Trophoblast cell (in vitro differentiated cells and primary cell): Measurements from ENCODE around the gene ANKRD6.

ENCODE experiments used
- DNase-seq, 2 donors: peaks; one replicate each; pipeline ENCODE4 v3.0.0-alpha.2; 2016
- H2AFZ ChIP-seq: 2 replicates; pipeline ENCODE4 v1.6.1; 2013; ENCODE audit warnings: low read length, moderate library complexity, mild to moderate bottlenecking; ENCODE audit not compliant: insufficient read depth, poor library complexity
- H2AK5ac ChIP-seq: 2 replicates; pipeline ENCODE4 v1.6.1; 2013; ENCODE audit warnings: mild to moderate bottlenecking, low read length
- H2BK120ac ChIP-seq: 2 replicates; pipeline ENCODE4 v1.6.1; 2013; ENCODE audit warnings: low read length, mild to moderate bottlenecking, moderate library complexity; ENCODE audit not compliant: insufficient read depth, poor library complexity
- H2BK12ac ChIP-seq: 2 replicates; pipeline ENCODE4 v1.6.1; 2013; ENCODE audit warnings: mild to moderate bottlenecking, low read length, moderate library complexity
- H2BK5ac ChIP-seq: 2 replicates; pipeline ENCODE4 v1.6.1; 2013; ENCODE audit warnings: low read length, low read depth, moderate library complexity, mild to moderate bottlenecking; ENCODE audit not compliant: poor library complexity
- H3K14ac ChIP-seq: 2 replicates; pipeline ENCODE4 v1.6.1; 2013; ENCODE audit warnings: mild to moderate bottlenecking, low read length
- H3K18ac ChIP-seq: 2 replicates; pipeline ENCODE4 v1.6.1; 2013; ENCODE audit warnings: mild to moderate bottlenecking, low read length
- H3K23ac ChIP-seq: 2 replicates; pipeline ENCODE4 v1.6.1; 2013; ENCODE audit warnings: low read length
- H3K27ac ChIP-seq: 2 replicates; pipeline ENCODE4 v1.5.1; 2013; ENCODE audit warnings: low read depth, mild to moderate bottlenecking, inconsistent platforms, low read length, moderate library complexity
- H3K27me3 ChIP-seq: 2 replicates; pipeline ENCODE4 v1.6.1; 2013; ENCODE audit warnings: inconsistent platforms, mild to moderate bottlenecking, low read length, moderate library complexity; ENCODE audit not compliant: insufficient read depth
- H3K36me3 ChIP-seq, 2 experiments: 1 replicate in 1 of 2; 2 replicates in 1 of 2; pipeline ENCODE4 v1.6.1; 2013; ENCODE audit warnings: low read length in 2 of 2, mild to moderate bottlenecking in 2 of 2, moderate library complexity in 1 of 2; ENCODE audit not compliant: insufficient read depth in 2 of 2, control insufficient read depth in 1 of 2
- H3K4ac ChIP-seq: 2 replicates; pipeline ENCODE4 v1.6.1; 2013; ENCODE audit warnings: low read depth, mild to moderate bottlenecking, low read length, moderate library complexity
- H3K4me1 ChIP-seq, 2 experiments: 1 replicate in 1 of 2; 2 replicates in 1 of 2; pipeline ENCODE4 v1.6.1; 2013; ENCODE audit warnings: low read length in 2 of 2, mild to moderate bottlenecking in 2 of 2, moderate library complexity in 1 of 2; ENCODE audit not compliant: insufficient read depth in 2 of 2, control insufficient read depth in 1 of 2
- H3K4me2 ChIP-seq: 2 replicates; pipeline ENCODE4 v1.6.1; 2013; ENCODE audit warnings: inconsistent platforms, mild to moderate bottlenecking, low read length, moderate library complexity
- H3K4me3 ChIP-seq: 2 replicates; pipeline ENCODE4 v1.5.1; 2013; ENCODE audit warnings: mild to moderate bottlenecking, low read depth, low read length, inconsistent platforms
- H3K79me1 ChIP-seq: one replicate; pipeline ENCODE4 v1.6.1; 2013; ENCODE audit warnings: low read length
- H3K79me2 ChIP-seq: 2 replicates; pipeline ENCODE4 v1.6.1; 2013; ENCODE audit warnings: low read length, mild to moderate bottlenecking; ENCODE audit not compliant: control insufficient read depth, insufficient read depth, poor library complexity
- H3K9ac ChIP-seq: 2 replicates; pipeline ENCODE4 v1.6.1; 2013; ENCODE audit warnings: mild to moderate bottlenecking, low read length
- H3K9me3 ChIP-seq: 2 replicates; pipeline ENCODE4 v1.6.1; 2013; ENCODE audit warnings: low read depth, mild to moderate bottlenecking, control low read depth, inconsistent platforms, low read length; ENCODE audit not compliant: insufficient read depth
- H4K12ac ChIP-seq: 2 replicates; pipeline ENCODE4 v1.6.1; 2013; ENCODE audit warnings: low read depth, mild to moderate bottlenecking, low read length, moderate library complexity
- H4K8ac ChIP-seq: 2 replicates; pipeline ENCODE4 v1.6.1; 2013; ENCODE audit warnings: low read depth, mild to moderate bottlenecking, low read length, moderate library complexity
- H4K91ac ChIP-seq: one replicate; pipeline ENCODE4 v1.6.1; 2013; ENCODE audit warnings: low read depth, mild to moderate bottlenecking, low read length, moderate library complexity
- WGBS: extraction: QIAGEN DNeasy Blood & Tissue Kit; methylation state at CpG from one replicate; pipeline ENCODE4 v1.1.7; 2013; ENCODE audit warnings: missing lambda C conversion rate; ENCODE audit not compliant: insufficient read length, insufficient coverage; ENCODE audit errors: extremely low coverage; 5-methylcytosine and 5-hydroxymethylcytosine counted together

Gene ANKRD6

GRCh38 chr6:89413006-89413400, 19.9 kb upstream of the ANKRD6 start:
- Histone ChIP-seq H3K14ac (no peak overlapping the region), H3K4ac (no peak overlapping the region), H3K4me1 (peaks cover 9 to 10% of the 10 kb centered on the region in 2 experiments), H3K79me1 (peaks cover 4% of the 10 kb centered on the region), H4K12ac (no peak overlapping the region), H2BK12ac (no peak overlapping the region), H3K23ac (no peak overlapping the region), H2BK120ac (no peak overlapping the region), H3K27ac (no peak overlapping the region), H4K91ac (no peak overlapping the region), H4K8ac (no peak overlapping the region), H2AFZ (peak overlapping the region; percentile 25), H3K4me2 (no peak overlapping the region), H3K9ac (no peak overlapping the region), H2BK5ac (no peak overlapping the region), H3K4me3 (no peak overlapping the region), H3K27me3 (peaks cover 37% of the 10 kb centered on the region), H3K18ac (no peak overlapping the region), H3K36me3 (no peaks in the 10 kb centered on the region), H3K9me3 (peaks cover 5% of the 10 kb centered on the region), H2AK5ac (no peak overlapping the region), H3K79me2 (peaks cover 3% of the 10 kb centered on the region)
- WGBS: no CpG with 5 or more reads among the region's 9 CpGs
- DNase-seq: peak; percentile 18 to 31

- H3K4me3 ChIP-seq: no peak overlapping the region
- no peak overlapping the region for H4K8ac ChIP-seq
- DNase-seq: no peak
- H3K4me2 ChIP-seq: no peak overlapping the region
- no peak overlapping the region for H3K27ac ChIP-seq
- no peak overlapping the region for H3K14ac ChIP-seq
- no peak overlapping the region for H3K23ac ChIP-seq
- H3K79me1 ChIP-seq: peaks cover 4% of the 10 kb centered on the region
- H2BK5ac ChIP-seq: no peak overlapping the region
- H4K12ac ChIP-seq: no peak overlapping the region
- H3K4me1 ChIP-seq: peaks cover 9 to 10% of the 10 kb centered on the region in 2 experiments
- H3K9me3 ChIP-seq: peaks cover 5% of the 10 kb centered on the region
- H2BK12ac ChIP-seq: no peak overlapping the region
- no peak overlapping the region for H2BK120ac ChIP-seq
- H3K4ac ChIP-seq: no peak overlapping the region
- H2AK5ac ChIP-seq: no peak overlapping the region
- no peak overlapping the region for H4K91ac ChIP-seq
- H2AFZ ChIP-seq: no peak overlapping the region
- no CpG with 5 or more reads among the region's 2 CpGs for WGBS
- H3K27me3 ChIP-seq: peaks cover 35% of the 10 kb centered on the region
- H3K36me3 ChIP-seq: no peaks in the 10 kb centered on the region
- H3K79me2 ChIP-seq: peaks cover 3% of the 10 kb centered on the region
- H3K18ac ChIP-seq: no peak overlapping the region
- H3K9ac ChIP-seq: no peak overlapping the region
Observed at GRCh38 chr6:89414215-89414614, 18.7 kb upstream of the ANKRD6 start.

- Histone ChIP-seq H2AFZ (no peak overlapping the region), H3K18ac (no peak overlapping the region), H3K27me3 (peaks cover 29% of the 10 kb centered on the region), H3K23ac (no peak overlapping the region), H2BK12ac (no peak overlapping the region), H3K14ac (no peak overlapping the region), H3K79me1 (peaks cover 4% of the 10 kb centered on the region), H3K27ac (no peak overlapping the region), H2AK5ac (no peak overlapping the region), H2BK5ac (no peak overlapping the region), H3K4me2 (no peak overlapping the region), H3K4me3 (no peak overlapping the region), H2BK120ac (no peak overlapping the region), H3K9ac (no peak overlapping the region), H4K8ac (no peak overlapping the region), H3K36me3 (no peaks in the 10 kb centered on the region), H3K9me3 (peaks cover 5% of the 10 kb centered on the region), H3K4ac (no peak overlapping the region), H3K79me2 (peaks cover 3% of the 10 kb centered on the region), H4K12ac (no peak overlapping the region), H3K4me1 (peaks cover 9 to 10% of the 10 kb centered on the region in 2 experiments), H4K91ac (no peak overlapping the region)
- DNase-seq: no peak
- no CpG with 5 or more reads among the region's 2 CpGs for WGBS
Observed at GRCh38 chr6:89415185-89415584, 17.8 kb upstream of the ANKRD6 start.

GRCh38 chr6:89416796-89417195, 16.2 kb upstream of the ANKRD6 start:
- Histone ChIP-seq H3K23ac (no peak overlapping the region), H3K9ac (no peak overlapping the region), H3K14ac (no peak overlapping the region), H3K27me3 (peaks cover 15% of the 10 kb centered on the region), H4K91ac (no peak overlapping the region), H4K12ac (no peak overlapping the region), H3K79me1 (peaks cover 4% of the 10 kb centered on the region), H2AFZ (no peak overlapping the region), H4K8ac (no peak overlapping the region), H3K36me3 (no peaks in the 10 kb centered on the region), H2BK5ac (no peak overlapping the region), H3K4ac (no peak overlapping the region), H3K4me2 (no peak overlapping the region), H3K18ac (no peak overlapping the region), H2BK120ac (no peak overlapping the region), H2AK5ac (no peak overlapping the region), H2BK12ac (no peak overlapping the region), H3K9me3 (peaks cover 5% of the 10 kb centered on the region), H3K79me2 (peaks cover 3% of the 10 kb centered on the region), H3K4me3 (no peak overlapping the region), H3K27ac (no peak overlapping the region), H3K4me1 (peaks cover 4 to 5% of the 10 kb centered on the region in 2 experiments)
- no peak for DNase-seq
- no CpG with 5 or more reads among the region's 1 CpG for WGBS
